PC-9 (cell line): ENCODE measurements around the gene ARHGEF28. TPM values are rescaled to one million over a fixed set of nuclear protein-coding genes. Genes with fewer than 3 reads are reported as not detected.

Experiments
- BruUV-seq: library from RNA; stranded (reverse); fragments of 400-500 nt; replicated peaks from 2 replicates; lab custom pipeline; 2021; lab: Mats Ljungman, UMichigan
- CTCF ChIA-PET: fragments of 300-600 bp; sonication (Branson Sonifier 250); formaldehyde crosslinking; loops from one replicate; lab custom pipeline; 2022; ENCODE audit warnings: antibody characterized with exemption; lab: Charles Lee
- POLR2A ChIA-PET: fragments of 300-600 bp; sonication (Branson Sonifier 250); formaldehyde crosslinking; loops from one replicate; lab custom pipeline; 2022; ENCODE audit warnings: antibody characterized with exemption; ENCODE audit not compliant: unreplicated experiment; lab: Charles Lee
- DNase-seq, 2 experiments: peaks; one replicate each; pipeline versions ENCODE4 v3.0.0 to v3.0.0-alpha.2; 2015 to 2022; ENCODE audit warnings: mixed read lengths in 1 of 2
- H2AFZ ChIP-seq: fragments of 200-600 bp; sonication (generic); 2 replicates; pipeline ENCODE4 v1.8.1; 2017; ENCODE audit warnings: antibody characterized with exemption
- H3F3A ChIP-seq: fragments of 200-600 bp; sonication (generic); 2 replicates; pipeline ENCODE4 v1.8.1; 2017; ENCODE audit warnings: antibody characterized with exemption, mild to moderate bottlenecking, low read depth; ENCODE audit not compliant: insufficient read depth
- H3K27ac ChIP-seq: fragments of 200-600 bp; sonication (generic); 2 replicates; pipeline ENCODE4 v1.6.1; 2016; ENCODE audit warnings: mixed run types
- H3K27me3 ChIP-seq: fragments of 200-600 bp; sonication (generic); 2 replicates; pipeline ENCODE4 v1.6.1; 2016; ENCODE audit warnings: low read depth, mixed run types; ENCODE audit not compliant: insufficient read depth
- H3K36me3 ChIP-seq: fragments of 200-600 bp; sonication (generic); 2 replicates; pipeline ENCODE4 v1.6.1; 2016; ENCODE audit warnings: low read depth, mixed run types
- H3K4me1 ChIP-seq: fragments of 200-600 bp; sonication (generic); replicated peaks from 2 replicates; pipeline ENCODE4 v1.6.1; 2016; ENCODE audit warnings: mixed run types; ENCODE audit not compliant: insufficient read depth
- H3K4me2 ChIP-seq: fragments of 200-600 bp; sonication (generic); 2 replicates; pipeline ENCODE4 v1.6.1; 2017; ENCODE audit warnings: mixed run types
- H3K4me3 ChIP-seq: fragments of 200-600 bp; sonication (generic); 2 replicates; pipeline ENCODE4 v1.6.1; 2016; ENCODE audit warnings: mixed run types
- H3K79me2 ChIP-seq: fragments of 200-600 bp; sonication (generic); 2 replicates; pipeline ENCODE4 v1.6.1; 2017; ENCODE audit warnings: low read depth, mixed run types
- H3K9me2 ChIP-seq: fragments of 200-600 bp; sonication (generic); 2 replicates; pipeline ENCODE4 v1.8.1; 2017; ENCODE audit warnings: mild to moderate bottlenecking; ENCODE audit not compliant: insufficient read depth
- H3K9me3 ChIP-seq: fragments of 200-600 bp; sonication (generic); 2 replicates; pipeline ENCODE4 v1.8.1; 2016; ENCODE audit warnings: low read depth; ENCODE audit not compliant: insufficient read depth
- H4K20me1 ChIP-seq: fragments of 200-600 bp; sonication (generic); 2 replicates; pipeline ENCODE4 v1.8.1; 2017; ENCODE audit not compliant: insufficient read depth
- EZH2 ChIP-seq: fragments of 200-600 bp; sonication (generic); IDR thresholded peaks from 2 replicates; pipeline ENCODE4 v1.8.0; 2017; ENCODE audit warnings: antibody characterized with exemption, low read depth
- intact Hi-C: fragments of 100-400 bp; cut with micrococcal nuclease; formaldehyde crosslinking; loops from one replicate; pipeline ENCODE4 v1.10.0; 2022; ENCODE audit not compliant: unreplicated experiment
- total RNA-seq: library from RNA; stranded (reverse); gene quantifications from 2 replicates; pipeline ENCODE4 v1.2.3, GENCODE V29; 2021
- TF ChIP-seq, protein P1 (sequence below): fragments of 200-600 bp; sonication (generic); conservative IDR thresholded peaks from 2 replicates; pipeline ENCODE4 v1.6.1; 2017; ENCODE audit warnings: mixed run types, antibody characterized with exemption, mild to moderate bottlenecking, moderate library complexity

The ARHGEF28 gene
- total RNA-seq, 1 experiment from 2014 or later: 77.5 TPM

GRCh38 chr5:73823508-73823925 lies 197.5 kb downstream of the ARHGEF28 start:
- H3K4me1 ChIP-seq: peaks cover 87% of the 10 kb centered on the region

GRCh38 chr5:73825199-73825598 lies 199.2 kb downstream of the ARHGEF28 start:
- H3K79me2 ChIP-seq: 0 out of 2 replicates have a peak, but pooled peaks cover 10% of the 10 kb centered on the region
- H3K9me3 ChIP-seq: no peaks in the 10 kb centered on the region
- H3K4me1 ChIP-seq: peaks cover 70% of the 10 kb centered on the region
- CTCF ChIA-PET: no interaction called here
- H3K27me3 ChIP-seq: no peaks in the 10 kb centered on the region
- H3K9me2 ChIP-seq: no peaks in the 10 kb centered on the region
- intact Hi-C loops: no loop called here
- BruUV-seq: no TSS peak
- H2AFZ ChIP-seq: no peak overlapping the region
- peak overlapping the region; percentile 52 for H3K27ac ChIP-seq
- TF ChIP-seq, protein P1, sequence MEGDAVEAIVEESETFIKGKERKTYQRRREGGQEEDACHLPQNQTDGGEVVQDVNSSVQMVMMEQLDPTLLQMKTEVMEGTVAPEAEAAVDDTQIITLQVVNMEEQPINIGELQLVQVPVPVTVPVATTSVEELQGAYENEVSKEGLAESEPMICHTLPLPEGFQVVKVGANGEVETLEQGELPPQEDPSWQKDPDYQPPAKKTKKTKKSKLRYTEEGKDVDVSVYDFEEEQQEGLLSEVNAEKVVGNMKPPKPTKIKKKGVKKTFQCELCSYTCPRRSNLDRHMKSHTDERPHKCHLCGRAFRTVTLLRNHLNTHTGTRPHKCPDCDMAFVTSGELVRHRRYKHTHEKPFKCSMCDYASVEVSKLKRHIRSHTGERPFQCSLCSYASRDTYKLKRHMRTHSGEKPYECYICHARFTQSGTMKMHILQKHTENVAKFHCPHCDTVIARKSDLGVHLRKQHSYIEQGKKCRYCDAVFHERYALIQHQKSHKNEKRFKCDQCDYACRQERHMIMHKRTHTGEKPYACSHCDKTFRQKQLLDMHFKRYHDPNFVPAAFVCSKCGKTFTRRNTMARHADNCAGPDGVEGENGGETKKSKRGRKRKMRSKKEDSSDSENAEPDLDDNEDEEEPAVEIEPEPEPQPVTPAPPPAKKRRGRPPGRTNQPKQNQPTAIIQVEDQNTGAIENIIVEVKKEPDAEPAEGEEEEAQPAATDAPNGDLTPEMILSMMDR: no peak
- no peak for TF ChIP-seq EZH2
- DNase-seq: no peak
- H3K4me3 ChIP-seq: no peak overlapping the region
- peaks cover 16% of the 10 kb centered on the region for H3K36me3 ChIP-seq
- POLR2A ChIA-PET: no interaction called here
- peaks cover 37% of the 10 kb centered on the region for H3F3A ChIP-seq
- H3K4me2 ChIP-seq: no peak overlapping the region
- H4K20me1 ChIP-seq: no peaks in the 10 kb centered on the region

More at GRCh38 chr5:73823508-73823925, 197.5 kb downstream of the ARHGEF28 start:
- Histone ChIP-seq H3K27me3 (no peaks in the 10 kb centered on the region), H2AFZ (no peak overlapping the region), H3K36me3 (peaks cover 16% of the 10 kb centered on the region), H3K9me2 (no peaks in the 10 kb centered on the region), H3K4me2 (peak overlapping the region; percentile 51), H3K27ac (peak overlapping the region; percentile 64), H4K20me1 (no peaks in the 10 kb centered on the region), H3K9me3 (no peaks in the 10 kb centered on the region), H3F3A (peaks cover 49% of the 10 kb centered on the region), H3K4me3 (peak overlapping the region; percentile 8; the same call in 1 of the 2 replicates), H3K79me2 (0 out of 2 replicates have a peak, but pooled peaks cover 10% of the 10 kb centered on the region)
- ChIA-PET POLR2A (interaction anchor here (0.6 kb wide), 1 partner anchor 1187 kb away, joined by 4 read pairs; no protein-coding TSS in a partner anchor), CTCF (no interaction called here)
- DNase-seq: peak in 1 of 2 experiments; percentile 70
- no peak for TF ChIP-seq EZH2
- TF ChIP-seq, protein P1: no peak
- intact Hi-C loops: no loop called here
- BruUV-seq: no TSS peak

DNA sequence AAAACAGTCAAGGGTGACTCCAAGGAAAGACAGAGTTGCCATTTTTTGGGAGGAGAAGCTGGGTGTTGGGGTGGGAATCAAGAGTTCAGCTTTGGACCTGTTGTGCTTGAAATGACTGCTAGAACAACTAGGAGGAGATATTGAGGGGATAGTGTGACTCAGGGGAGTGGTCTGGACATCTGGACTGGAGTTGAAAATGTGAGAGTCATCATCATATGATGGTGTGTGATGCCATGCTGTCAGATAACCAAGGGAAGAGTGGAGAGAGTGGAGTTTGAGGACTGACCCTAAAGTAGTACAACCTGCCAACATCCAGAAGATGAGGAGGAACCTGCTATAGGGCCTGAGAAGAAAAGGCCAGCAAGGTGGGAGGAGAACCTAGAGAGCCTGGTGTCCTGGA lies 199.7 kb downstream of the ARHGEF28 start:
- H3K9me2 ChIP-seq: no peaks in the 10 kb centered on the region
- H2AFZ ChIP-seq: no peak overlapping the region
- H3K4me3 ChIP-seq: no peak overlapping the region
- TF ChIP-seq, protein P1: no peak
- TF ChIP-seq EZH2: no peak
- H4K20me1 ChIP-seq: no peaks in the 10 kb centered on the region
- no peaks in the 10 kb centered on the region for H3K27me3 ChIP-seq
- H3K27ac ChIP-seq: peak overlapping the region; percentile 52
- DNase-seq: no peak
- H3K9me3 ChIP-seq: no peaks in the 10 kb centered on the region
- peaks cover 65% of the 10 kb centered on the region for H3K4me1 ChIP-seq
- intact Hi-C loops: no loop called here
- no TSS peak for BruUV-seq
- H3F3A ChIP-seq: peaks cover 37% of the 10 kb centered on the region
- H3K4me2 ChIP-seq: 0 out of 2 replicates have a peak overlapping the region, but pooled peaks have one; percentile 34
- CTCF ChIA-PET: no interaction called here
- peaks cover 16% of the 10 kb centered on the region for H3K36me3 ChIP-seq
- POLR2A ChIA-PET: no interaction called here
- H3K79me2 ChIP-seq: 0 out of 2 replicates have a peak, but pooled peaks cover 10% of the 10 kb centered on the region
